C4-2B (cell line): Measurements from ENCODE around the gene ANKRD17.

ENCODE experiments used
- H3K27ac ChIP-seq: fragments of 450-650 bp; 2 replicates; pipeline ENCODE4 v1.5.1; 2017
- CTCF ChIP-seq: fragments of 450-650 bp; conservative IDR thresholded peaks from 2 replicates; pipeline ENCODE4 v1.5.1; 2017; ENCODE audit warnings: mild to moderate bottlenecking
- ZFX ChIP-seq: fragments of 450-650 bp; IDR thresholded peaks from 2 replicates; pipeline ENCODE4 v1.6.1; 2017

ANKRD17 gene

GRCh38 chr4:73197220-73197619 is 61.4 kb downstream of the ANKRD17 start:
- H3K27ac ChIP-seq: no peak overlapping the region

DNA sequence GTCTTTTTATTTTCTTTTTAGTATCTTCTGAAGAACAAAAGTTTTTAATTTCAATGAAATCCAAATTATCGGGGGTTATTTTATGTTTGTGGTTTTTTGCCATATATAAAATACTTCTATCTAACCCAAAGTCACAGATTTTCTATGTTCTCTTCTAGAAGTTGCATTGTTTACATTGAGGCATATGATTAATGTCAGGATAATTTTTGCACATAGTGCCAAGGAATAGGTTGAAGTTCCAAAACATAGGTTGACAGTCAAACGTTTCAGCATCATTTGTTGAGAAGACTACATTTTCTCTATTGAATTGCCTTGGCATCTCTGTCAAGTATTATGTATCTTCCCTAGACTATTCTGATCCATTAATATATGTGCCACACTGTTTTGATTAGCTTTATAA is 64.5 kb downstream of the ANKRD17 start:
- TF ChIP-seq CTCF (no peak), ZFX (no peak)
- no peak overlapping the region for H3K27ac ChIP-seq

More at GRCh38 chr4:73197220-73197619, 61.4 kb downstream of the ANKRD17 start:
- TF ChIP-seq ZFX (no peak), CTCF (no peak)

GRCh38 chr4:73193659-73194058 is 64.9 kb downstream of the ANKRD17 start:
- H3K27ac ChIP-seq: no peak overlapping the region
- TF ChIP-seq ZFX: no peak
- no peak for TF ChIP-seq CTCF

- TF ChIP-seq CTCF (no peak), ZFX (no peak)
- no peak overlapping the region for H3K27ac ChIP-seq
These were observed 65.4 kb downstream of the ANKRD17 start for GRCh38 chr4:73193155-73193554.

- no peak overlapping the region for H3K27ac ChIP-seq
- TF ChIP-seq ZFX: no peak
- no peak for TF ChIP-seq CTCF
These were observed 69.3 kb downstream of the ANKRD17 start for GRCh38 chr4:73189274-73189810.

- H3K27ac ChIP-seq: no peak overlapping the region
- TF ChIP-seq ZFX: no peak
- no peak for TF ChIP-seq CTCF
These were observed 71.3 kb downstream of the ANKRD17 start for GRCh38 chr4:73187325-73187724.

DNA sequence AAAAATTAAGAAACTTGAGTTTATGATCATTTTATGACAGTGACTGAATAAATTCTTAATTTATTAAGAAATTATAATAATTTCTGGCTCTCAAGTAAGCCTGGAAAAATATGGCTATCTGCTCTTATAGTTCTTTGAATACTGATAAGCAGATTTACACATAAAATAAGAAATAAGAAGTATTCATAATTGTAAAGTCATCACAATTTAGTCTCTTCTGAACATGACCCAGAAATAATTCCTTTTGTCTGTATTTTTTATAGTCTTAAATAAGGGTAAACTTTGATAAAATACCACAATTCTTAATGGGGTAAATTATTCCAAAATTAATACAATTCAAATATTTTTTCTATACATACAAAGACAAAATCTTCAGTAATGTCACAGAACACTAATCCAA is 72.7 kb downstream of the ANKRD17 start:
- no peak for TF ChIP-seq ZFX
- no peak for TF ChIP-seq CTCF
- no peak overlapping the region for H3K27ac ChIP-seq
